Tibial artery (tissue), 4 donors: ENCODE data around the gene SLC40A1.
A peak's percentile ranks its signal among the peaks of the same experiment; 100 is the strongest.

Source experiments
- DNase-seq, 2 donors: peaks; one replicate each; pipeline ENCODE4 v3.0.0-alpha.2; 2019
- H3K27ac ChIP-seq, 2 donors: fragments of 200-600 bp; sonication (generic) in 1 of 2; 1 replicate in 1 of 2; 2 replicates in 1 of 2; pipeline ENCODE4 v1.5.1; 2018 to 2019; ENCODE audit warnings: mild to moderate bottlenecking in 1 of 2
- H3K27me3 ChIP-seq, 2 donors: fragments of 200-600 bp; sonication (generic) in 1 of 2; one replicate each; pipeline versions ENCODE4 v1.5.1 to v1.6.0; 2016 to 2019
- H3K36me3 ChIP-seq, 3 donors: fragments of 200-600 bp; sonication (generic) in 2 of 3; one replicate each; pipeline ENCODE4 v1.5.1; 2016 to 2019; ENCODE audit warnings: mild to moderate bottlenecking in 2 of 3
- H3K4me1 ChIP-seq, 4 donors: fragments of 200-600 bp; sonication (generic) in 2 of 4; 1 replicate in 3 of 4; 2 replicates in 1 of 4; pipeline ENCODE4 v1.5.1; 2016 to 2019
- H3K4me3 ChIP-seq, 2 donors: fragments of 200-600 bp; sonication (generic) in 1 of 2; 1 replicate in 1 of 2; 2 replicates in 1 of 2; pipeline ENCODE4 v1.5.1; 2018 to 2019; ENCODE audit warnings: mild to moderate bottlenecking in 2 of 2
- H3K9me3 ChIP-seq, 3 donors: fragments of 200-600 bp; sonication (generic) in 1 of 3; one replicate each; pipeline ENCODE4 v1.5.1; 2016 to 2019
- intact Hi-C: fragments of 100-400 bp; cut with DNase I; formaldehyde crosslinking; loops from one replicate; pipeline ENCODE4 v1.15.0; 2023; ENCODE audit warnings: low total_unique reads
- TF ChIP-seq, protein P1 (sequence below), 2 experiments: fragments of 200-600 bp in 1 of 2; fragments of 450-650 bp in 1 of 2; IDR thresholded peaks; one replicate each; pipeline ENCODE4 v1.5.1; 2017 to 2019; ENCODE audit warnings: antibody characterized with exemption in 2 of 2, mild to moderate bottlenecking in 1 of 2, moderate library complexity in 1 of 2

SLC40A1 gene

DNA sequence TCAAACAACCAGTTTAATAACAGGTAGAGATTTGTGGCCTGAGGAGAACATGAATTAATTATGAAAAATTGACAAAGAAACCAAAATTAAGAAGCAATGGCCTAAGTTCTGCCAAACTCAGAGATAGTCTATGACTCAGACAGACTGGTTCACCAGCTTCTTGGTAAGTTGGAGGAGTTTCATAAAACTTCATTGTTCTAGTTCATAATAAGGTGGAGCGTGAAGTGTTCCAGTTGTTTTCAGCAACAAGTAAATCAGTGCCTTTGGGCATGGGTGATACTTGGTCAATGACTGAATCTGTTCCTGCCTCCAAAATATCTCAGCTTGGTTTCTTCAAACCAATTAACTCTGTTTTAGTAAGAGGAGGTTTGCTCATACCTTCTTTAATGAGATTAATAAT, 40.0 kb downstream of the SLC40A1 start:
- Histone ChIP-seq H3K36me3 (no peaks in the 10 kb centered on the region), H3K27me3 (no peaks in the 10 kb centered on the region), H3K9me3 (no peaks in the 10 kb centered on the region), H3K27ac (peak overlapping the region; percentile 44 to 85), H3K4me3 (no peak overlapping the region), H3K4me1 (peaks cover 0 to 43% (median 15%) of the 10 kb centered on the region in 4 donors)
- no peak for DNase-seq
- TF ChIP-seq, protein P1, sequence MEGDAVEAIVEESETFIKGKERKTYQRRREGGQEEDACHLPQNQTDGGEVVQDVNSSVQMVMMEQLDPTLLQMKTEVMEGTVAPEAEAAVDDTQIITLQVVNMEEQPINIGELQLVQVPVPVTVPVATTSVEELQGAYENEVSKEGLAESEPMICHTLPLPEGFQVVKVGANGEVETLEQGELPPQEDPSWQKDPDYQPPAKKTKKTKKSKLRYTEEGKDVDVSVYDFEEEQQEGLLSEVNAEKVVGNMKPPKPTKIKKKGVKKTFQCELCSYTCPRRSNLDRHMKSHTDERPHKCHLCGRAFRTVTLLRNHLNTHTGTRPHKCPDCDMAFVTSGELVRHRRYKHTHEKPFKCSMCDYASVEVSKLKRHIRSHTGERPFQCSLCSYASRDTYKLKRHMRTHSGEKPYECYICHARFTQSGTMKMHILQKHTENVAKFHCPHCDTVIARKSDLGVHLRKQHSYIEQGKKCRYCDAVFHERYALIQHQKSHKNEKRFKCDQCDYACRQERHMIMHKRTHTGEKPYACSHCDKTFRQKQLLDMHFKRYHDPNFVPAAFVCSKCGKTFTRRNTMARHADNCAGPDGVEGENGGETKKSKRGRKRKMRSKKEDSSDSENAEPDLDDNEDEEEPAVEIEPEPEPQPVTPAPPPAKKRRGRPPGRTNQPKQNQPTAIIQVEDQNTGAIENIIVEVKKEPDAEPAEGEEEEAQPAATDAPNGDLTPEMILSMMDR (IDR thresholded peaks at IDR 0.05): no peak
- intact Hi-C loops: no loop called here

- H3K4me3 ChIP-seq: no peak overlapping the region
- no peak overlapping the region for H3K27ac ChIP-seq
- H3K27me3 ChIP-seq: no peaks in the 10 kb centered on the region
- intact Hi-C loops: no loop called here
- DNase-seq: no peak
- H3K4me1 ChIP-seq: peaks cover 0 to 46% (median 24%) of the 10 kb centered on the region in 4 donors
- H3K36me3 ChIP-seq: no peaks in the 10 kb centered on the region
- no peaks in the 10 kb centered on the region for H3K9me3 ChIP-seq
- TF ChIP-seq, protein P1 (IDR thresholded peaks at IDR 0.05): no peak
Measured at GRCh38 chr2:189538402-189538801, 42.2 kb downstream of the SLC40A1 start.

- no peak for DNase-seq
- Histone ChIP-seq H3K4me3 (no peak overlapping the region), H3K4me1 (peaks cover 0 to 41% (median 22%) of the 10 kb centered on the region in 4 donors), H3K27ac (no peak overlapping the region), H3K27me3 (no peaks in the 10 kb centered on the region), H3K9me3 (no peaks in the 10 kb centered on the region), H3K36me3 (no peaks in the 10 kb centered on the region)
- intact Hi-C loops: no loop called here
- TF ChIP-seq, protein P1 (IDR thresholded peaks at IDR 0.05): no peak
Measured at GRCh38 chr2:189536830-189537229, 43.8 kb downstream of the SLC40A1 start.

- Histone ChIP-seq H3K27me3 (no peaks in the 10 kb centered on the region), H3K27ac (peak overlapping the region; percentile 70 to 76), H3K36me3 (no peaks in the 10 kb centered on the region), H3K4me3 (no peak overlapping the region), H3K4me1 (peaks cover 0 to 24% (median 11%) of the 10 kb centered on the region in 4 donors), H3K9me3 (no peaks in the 10 kb centered on the region)
- intact Hi-C loops: no loop called here
- no peak for DNase-seq
- TF ChIP-seq, protein P1 (IDR thresholded peaks at IDR 0.05): peak in 1 of 2 experiments; percentile 4
Measured at GRCh38 chr2:189534854-189535832, 45.4 kb downstream of the SLC40A1 start.

GRCh38 chr2:189533288-189534035, 47.1 kb downstream of the SLC40A1 start:
- peak overlapping the region; percentile 70 to 76 for H3K27ac ChIP-seq

More at GRCh38 chr2:189533288-189534035, 47.1 kb downstream of the SLC40A1 start:
- Histone ChIP-seq H3K4me3 (no peak overlapping the region), H3K9me3 (no peaks in the 10 kb centered on the region), H3K36me3 (no peaks in the 10 kb centered on the region), H3K4me1 (peaks cover 0 to 24% (median 11%) of the 10 kb centered on the region in 4 donors), H3K27me3 (no peaks in the 10 kb centered on the region)
- DNase-seq: no peak
- intact Hi-C loops: no loop called here
- TF ChIP-seq, protein P1 (IDR thresholded peaks at IDR 0.05): no peak
